NOMO-1 (cell line): ENCODE measurements around the gene PAX7.

ENCODE experiments used
- DNase-seq, 2 experiments: peaks; one replicate each; lab custom pipeline; 2025; ENCODE audit not compliant: unreplicated experiment in 2 of 2; lab: John Stamatoyannopoulos, UW

Gene PAX7

DNA sequence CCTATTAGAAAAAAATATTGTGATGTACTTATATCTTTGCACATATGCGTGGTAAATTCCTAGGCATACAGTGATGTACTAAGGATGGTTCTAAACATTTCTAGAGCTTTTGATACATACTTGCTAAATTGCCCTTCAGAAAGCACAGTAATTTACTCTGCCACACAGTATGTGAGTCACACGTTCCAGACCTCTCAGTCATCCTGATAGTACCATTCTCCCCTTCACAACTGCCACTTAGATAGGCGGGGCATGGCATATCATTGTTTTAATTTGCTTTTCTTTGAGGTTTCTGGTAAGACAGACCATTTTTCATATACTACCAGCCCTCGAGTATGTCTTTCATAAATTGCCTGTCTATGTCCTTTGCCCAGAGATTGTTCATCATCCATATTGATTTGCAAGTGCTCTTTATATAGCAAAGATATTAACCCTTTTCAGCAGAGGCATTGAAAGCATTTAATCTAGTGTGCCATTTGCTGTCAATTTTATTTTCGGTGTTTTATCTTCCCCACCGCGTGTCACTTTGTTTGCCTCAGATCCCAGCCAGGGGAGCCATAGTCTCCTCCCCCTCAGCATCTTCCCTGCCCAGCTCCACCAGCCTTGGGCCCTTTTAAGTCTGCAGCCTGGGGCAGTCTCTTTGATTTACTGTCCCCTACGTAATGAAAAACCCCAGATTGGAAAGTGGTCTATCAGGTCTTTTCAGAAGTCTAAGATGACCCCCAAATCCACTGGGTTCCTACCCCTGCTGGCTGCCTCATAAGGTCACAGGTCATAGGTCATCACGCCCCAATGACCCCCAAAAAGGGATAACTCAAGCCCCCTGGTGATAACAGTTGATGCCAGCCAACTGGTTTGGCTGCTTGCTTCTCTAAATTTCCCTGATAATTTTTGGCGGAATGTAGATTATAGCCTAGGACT, 11.8 kb upstream of the PAX7 start:
- DNase-seq: no peak

DNA sequence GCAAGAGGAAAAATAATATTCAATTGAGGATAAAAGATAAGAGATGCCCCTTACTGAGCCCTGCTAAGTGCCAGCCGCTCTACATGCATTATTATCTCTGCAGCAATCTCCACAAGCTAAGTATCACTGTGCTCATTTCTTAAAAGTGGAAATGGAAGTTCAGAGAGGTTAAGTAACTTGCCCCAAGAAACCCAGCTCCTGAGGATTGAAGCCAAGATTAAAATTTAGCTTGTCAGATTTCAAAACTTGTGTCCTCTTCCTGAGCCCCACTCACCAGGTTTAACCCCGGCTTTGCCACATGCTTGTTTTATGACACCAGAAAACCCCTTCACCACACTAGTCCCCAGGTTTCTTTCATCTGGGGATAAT, 11.2 kb upstream of the PAX7 start:
- DNase-seq: no peak

DNA sequence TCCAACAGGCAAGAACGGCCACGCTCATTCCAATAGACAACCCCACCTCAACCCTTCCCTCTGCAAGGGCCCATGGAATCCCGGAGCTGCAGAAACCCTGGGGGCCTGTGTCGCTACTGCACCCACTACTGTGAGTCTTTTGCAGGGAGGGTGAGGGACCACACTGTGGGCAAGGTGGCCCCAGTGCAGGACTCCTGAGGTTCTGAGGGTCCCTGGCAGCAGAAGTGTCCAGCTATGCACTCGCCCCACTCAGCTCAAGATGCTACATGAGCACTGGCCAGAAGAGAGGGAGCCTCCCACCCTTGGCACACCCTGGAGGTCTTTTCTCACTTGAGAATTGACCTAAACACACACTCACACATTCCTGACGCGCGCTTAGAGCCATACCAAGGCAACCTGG, 2.1 kb upstream of the PAX7 start:
- no peak for DNase-seq

DNA sequence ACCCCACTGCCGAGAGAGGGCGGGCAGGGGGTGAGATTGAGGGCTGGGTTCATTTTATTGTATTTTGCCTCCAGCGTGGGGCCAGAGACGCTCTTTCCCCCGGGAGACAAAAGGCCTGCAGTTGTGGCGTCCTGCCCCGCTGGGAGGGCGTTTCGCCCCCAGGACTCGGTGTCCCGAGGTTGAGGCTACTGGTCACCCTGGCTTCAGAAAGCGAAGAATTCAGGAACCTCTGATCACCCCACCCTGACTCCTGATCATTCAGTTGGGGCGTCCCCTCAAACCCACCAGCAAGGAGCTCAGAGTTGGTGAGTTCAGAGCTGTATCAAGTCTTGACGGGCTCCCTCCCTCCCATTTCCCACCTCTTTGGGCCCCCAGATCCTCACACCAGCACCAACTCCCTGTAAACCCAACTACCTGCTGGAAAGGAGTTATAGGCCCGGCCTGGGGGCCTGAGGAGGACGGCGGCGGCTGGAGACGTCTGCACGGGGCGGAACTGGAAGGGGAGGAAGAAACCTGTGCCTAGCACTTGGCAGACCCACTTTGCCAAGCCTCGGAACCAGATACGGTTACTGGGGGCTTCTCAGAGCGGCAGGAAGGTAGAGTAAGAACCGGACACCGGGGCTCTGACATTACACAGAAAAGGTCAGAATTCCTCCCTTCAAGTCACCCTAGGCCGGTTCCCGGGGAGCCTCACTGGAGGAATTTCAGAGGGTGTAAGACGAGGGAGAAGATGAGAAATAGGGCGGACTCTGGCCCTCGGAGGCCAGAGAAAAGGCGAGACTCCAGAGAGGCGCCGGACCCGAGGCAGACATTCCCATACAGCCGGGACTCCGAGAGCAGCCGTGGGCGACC, 761 bp upstream of the PAX7 start:
- DNase-seq: no peak

DNA sequence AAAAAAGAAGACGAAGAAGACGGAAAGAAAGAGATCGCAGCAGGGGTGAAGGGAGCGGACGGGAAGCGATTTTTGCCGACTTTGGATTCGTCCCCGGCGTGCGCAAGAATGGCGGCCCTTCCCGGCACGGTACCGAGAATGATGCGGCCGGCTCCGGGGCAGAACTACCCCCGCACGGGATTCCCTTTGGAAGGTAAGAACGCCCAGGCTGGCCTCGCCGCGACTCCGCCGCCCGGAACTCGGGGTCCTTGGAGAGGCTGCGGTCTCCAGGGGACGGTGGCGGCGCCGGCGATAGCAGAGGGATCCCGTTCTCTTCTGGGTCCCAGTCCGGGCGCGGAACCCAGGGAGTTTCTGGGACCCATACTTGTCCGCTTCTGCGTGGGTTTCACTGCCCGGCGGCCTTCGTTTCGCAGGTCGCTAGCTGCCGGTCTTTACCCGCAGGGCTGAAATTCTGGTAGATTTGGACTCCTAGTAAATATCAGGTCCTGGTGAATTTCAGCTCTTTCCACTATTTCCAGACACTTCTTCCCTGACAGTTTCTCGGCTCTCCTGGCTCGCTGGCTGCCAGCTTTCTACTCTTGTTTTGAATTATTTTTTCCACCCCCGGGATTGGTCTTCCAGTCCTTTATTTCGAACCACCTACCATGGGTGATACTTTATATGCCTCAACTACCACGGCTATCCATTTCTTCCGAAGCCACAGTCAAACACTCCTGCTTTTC, 1.0 kb downstream of the PAX7 start:
- DNase-seq: no peak

DNA sequence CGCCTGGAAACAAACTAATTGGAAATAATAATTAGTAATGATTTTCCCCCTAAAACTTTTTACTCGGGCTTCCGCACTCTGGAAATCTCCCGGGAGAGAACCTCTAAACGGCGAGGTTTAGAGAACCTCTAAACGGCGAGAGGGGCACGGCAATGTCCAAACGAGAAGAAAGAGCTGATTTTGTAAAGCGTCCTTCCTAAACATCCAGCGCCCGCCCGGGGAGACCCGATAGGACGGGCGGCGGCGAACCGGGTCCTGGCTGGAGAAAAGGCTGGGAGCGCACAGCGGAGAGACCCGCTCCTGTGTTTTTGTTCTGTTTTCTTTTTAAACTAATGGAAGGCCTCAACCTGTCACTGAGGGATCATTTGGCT, 1.6 kb downstream of the PAX7 start:
- no peak for DNase-seq

DNA sequence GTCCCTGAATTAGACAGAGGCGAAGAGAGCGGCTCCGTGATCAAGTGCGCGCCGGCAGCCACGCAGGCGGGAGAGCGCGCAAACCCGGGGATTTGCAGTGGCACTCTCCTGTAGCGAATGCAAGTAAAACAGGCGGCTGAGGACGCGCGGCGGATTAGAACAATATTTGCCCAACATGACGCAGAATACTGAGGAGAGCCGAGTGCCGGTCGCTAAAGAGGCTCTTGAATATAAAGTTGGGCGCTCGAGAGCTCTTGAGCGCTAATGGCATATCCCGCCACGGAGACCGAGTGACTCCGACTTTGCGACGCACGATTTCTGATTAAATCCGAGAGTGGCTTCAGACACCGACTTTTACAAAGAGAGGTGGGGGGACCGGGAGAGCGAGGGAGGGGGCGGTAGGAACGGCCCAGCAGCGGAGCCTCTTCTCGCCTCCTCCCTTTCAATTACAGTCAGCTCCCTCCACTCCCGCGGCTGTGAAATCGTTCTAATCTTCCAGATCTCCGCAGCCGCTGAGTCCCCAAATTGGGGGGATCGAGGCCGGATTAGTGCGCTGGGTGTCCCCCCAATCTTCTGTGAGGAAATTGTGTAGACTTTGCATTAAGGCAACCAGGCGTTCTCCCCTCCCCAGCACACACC, 2.3 kb downstream of the PAX7 start:
- no peak for DNase-seq

DNA sequence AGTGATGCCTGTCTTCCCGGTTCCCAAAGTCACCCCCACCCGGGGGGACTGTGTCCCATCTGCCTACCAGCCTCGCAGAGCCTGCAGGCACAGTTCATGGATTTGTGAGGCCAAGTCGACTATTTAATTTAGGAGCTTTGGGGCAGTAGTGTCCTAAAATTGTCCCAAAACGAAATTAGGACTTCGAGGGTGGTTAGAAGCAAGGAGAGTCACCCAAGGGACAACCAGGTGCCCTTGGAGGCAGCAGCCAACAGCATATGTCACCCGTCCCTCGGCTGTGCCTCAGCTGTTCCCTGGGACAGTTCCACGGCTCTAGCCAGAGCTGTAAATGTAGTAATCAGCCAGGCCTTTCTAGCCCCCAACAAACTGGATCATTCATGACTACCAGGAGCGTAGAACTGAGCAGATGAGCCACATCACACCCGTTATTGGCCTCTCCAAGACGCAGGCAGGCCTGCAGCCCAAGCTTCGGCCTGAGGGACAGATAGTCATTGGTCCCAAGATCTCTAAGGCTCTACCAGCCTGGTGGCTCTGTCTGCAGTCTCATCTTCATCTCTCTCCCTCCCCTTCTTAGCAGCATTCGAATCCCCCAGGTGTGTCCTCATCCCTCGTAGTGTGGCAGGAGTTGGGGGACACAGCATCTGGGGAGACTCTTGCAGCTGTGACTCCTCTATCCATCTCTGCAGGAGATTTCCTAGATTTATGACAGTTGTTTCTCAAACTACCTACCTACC, 2.9 kb downstream of the PAX7 start:
- DNase-seq: no peak

DNA sequence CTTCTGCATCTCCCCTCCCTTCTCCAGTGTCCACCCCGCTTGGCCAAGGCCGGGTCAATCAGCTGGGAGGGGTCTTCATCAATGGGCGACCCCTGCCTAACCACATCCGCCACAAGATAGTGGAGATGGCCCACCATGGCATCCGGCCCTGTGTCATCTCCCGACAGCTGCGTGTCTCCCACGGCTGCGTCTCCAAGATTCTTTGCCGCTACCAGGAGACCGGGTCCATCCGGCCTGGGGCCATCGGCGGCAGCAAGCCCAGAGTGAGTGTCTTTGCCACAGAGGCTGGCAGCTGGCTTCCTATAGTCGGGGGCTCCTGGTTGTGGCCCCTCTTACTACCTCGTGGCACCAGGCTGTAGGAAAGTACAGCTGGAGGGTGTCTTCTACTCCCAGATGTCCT, 3.6 kb downstream of the PAX7 start:
- no peak for DNase-seq

DNA sequence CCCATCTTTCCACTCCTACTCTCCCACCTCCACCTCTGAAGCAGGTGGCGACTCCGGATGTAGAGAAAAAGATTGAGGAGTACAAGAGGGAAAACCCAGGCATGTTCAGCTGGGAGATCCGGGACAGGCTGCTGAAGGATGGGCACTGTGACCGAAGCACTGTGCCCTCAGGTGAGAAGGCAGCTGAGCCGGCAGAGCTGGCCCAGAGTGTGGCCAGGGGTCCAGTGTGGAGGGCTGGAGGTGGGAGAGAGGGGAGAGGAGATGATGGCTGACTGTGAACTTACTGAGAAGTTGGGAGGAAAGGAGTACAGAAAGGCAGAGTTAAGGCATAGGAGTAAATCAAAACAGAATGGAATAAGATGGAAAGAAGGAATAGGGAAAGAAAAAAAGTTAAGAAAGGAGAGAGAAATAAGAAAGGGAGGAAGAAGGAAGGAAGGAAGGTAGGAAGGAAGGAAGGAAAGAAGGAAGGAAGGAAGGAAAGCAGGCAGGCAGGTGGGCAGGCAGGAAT, 4.5 kb downstream of the PAX7 start:
- no peak for DNase-seq

DNA sequence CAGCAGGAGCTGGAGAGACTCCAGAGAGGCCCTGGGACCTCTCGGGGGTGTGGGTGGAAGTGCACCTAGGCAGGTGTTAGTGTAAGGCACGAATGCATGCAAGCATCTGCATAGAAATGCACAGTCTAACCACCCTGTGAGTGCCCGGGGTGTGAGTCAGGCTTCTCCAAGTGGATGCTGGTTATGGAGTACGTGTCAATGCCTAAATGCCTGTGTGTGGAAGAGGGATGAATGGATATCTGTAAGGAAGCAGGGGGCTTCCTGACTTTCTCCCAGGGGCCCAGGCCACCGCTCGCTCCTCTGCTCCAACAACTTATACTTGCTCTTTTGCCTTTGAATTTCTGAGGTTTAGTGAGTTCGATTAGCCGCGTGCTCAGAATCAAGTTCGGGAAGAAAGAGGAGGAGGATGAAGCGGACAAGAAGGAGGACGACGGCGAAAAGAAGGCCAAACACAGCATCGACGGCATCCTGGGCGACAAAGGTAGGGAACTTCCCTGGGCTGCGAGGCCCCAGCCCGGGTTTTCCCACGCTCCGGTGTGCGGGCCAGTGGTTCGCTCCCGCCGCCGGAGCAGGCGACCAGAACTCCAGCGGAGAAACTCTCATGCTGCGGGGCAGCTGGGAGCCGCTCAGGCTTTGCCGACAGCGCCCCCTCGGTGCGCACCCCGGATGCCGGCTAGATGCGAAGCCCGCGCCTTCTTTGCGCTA, 5.4 kb downstream of the PAX7 start:
- no peak for DNase-seq

DNA sequence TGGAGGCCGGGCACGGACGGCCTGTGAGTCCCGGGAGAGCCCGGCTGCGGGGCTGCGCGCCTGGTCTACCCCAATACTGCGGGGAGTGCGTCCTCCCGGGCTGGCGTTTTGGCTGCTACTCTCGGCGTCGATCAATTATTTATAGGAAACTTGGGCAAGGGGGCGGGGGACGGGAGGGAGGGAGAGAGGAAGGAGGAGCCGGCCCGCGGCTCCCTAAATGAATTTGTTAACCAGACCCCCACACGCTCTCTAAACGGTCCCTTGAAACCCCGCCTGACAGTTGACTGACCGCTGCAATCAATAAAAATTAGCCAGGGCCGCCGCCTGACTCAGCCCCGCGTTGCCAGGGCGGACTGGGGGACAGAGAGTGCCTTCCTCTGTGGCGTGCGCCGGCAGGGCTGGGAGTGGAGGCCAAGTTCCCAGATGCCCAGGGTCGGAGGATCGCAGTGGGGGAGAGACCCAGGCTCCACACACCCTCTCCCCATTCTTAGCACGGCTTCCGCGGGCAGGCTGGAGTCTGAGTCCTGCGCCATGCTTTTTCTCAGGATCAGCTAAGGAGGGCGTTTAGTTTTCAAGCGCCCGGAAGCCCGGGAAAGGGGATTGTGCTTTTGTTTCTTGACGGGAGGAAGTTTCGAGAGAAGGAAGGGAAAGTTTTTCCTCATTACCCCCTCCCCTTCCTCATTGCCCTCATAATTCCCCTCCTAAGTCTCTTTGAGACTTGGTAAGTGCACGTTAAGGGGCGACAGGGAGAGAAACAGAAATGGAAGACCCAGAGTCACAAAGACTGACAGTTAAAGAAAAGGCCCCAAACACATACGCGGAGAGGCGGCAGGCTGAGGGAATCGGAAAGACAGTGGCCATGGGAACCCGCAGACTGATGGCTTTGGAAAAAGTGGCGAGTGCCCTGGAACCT, 6.2 kb downstream of the PAX7 start:
- DNase-seq: no peak

DNA sequence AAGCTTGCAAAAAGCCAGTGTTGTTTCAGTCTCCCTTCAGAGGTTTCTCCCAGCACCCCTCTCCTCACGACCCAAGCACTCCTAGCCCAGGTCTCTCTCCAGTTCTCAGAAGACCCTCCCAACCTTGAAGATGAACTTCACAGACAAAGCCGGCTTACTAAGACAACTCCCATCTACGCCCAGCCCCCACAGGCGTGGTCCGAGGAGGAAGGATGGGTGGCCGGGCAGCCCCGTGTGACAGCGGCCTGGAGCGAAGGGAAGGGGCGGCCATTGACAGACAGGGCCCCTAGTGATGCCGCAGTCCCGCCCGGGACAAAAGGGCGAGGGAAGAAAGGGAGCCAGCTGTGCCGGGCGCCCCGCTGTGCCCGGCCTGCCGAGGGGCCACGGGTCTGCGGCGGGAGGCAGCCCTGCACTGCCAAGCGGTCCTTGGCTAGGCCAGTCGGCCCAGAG, 6.9 kb downstream of the PAX7 start:
- no peak for DNase-seq

DNA sequence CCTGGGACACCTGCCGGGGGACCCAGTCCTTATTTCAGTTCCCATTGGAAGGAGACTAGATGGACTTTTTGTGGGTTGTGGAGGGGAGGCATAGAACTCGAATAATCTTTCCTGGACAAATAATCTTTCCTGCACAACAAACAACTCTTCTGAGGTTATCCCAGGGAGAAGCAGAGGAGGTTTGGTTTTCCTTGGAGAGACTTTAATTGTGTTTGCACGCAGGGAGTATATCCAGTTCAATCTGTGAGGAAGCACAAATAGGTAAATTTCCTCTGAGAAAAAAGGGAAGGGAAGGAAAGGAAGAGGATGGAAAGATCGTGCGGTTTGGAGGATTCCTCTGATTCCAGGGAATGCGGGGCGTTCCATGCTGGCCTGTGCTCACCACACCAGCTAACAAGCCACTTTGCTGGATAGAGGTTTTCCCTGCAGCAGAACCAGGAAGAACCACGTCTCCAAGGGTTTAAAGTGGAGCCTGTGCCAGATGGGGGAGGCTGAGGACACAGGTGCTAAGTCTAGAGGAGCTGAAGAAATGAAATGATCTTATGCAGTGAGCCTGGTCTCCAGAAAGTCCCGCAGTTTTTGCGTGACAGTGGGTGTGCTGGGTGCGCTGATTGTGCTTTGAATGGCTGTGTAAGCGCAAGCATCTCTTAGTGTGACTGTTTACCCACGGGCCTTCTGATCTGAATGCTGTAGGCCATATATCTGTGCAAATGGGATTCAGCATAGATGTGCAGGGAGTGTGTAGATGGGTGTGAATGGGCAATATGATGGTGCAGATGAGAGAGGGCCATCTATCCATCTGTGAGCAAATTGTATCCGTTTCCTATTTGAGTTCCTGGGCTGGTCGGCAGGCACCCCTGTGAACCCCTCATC, 7.6 kb downstream of the PAX7 start:
- DNase-seq: no peak

DNA sequence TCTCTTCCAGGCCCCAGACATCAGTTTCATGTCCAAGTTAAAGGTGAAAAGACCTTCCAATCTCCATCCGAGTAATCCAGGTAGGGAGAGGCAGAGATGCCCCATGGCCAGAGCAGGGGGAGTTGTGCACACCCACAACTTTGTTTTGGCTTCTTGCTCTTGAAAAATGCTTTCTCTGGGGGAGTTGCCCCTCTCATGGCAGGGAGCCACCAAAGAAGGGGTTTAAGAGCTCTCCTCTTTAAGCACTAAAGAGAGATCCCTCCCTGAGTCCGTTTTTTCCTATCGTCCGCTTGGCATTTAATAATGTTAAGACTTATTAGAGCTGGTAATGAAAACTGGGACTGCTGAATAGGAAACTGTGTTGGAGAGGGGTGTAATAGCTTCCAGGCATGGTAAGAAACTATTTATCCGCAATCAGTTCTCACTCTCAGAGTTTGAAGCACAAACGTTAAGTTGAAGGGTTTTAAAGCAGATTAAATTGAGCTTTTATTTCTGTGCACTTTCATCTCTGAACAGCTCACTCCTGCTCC, 8.3 kb downstream of the PAX7 start:
- no peak for DNase-seq

DNA sequence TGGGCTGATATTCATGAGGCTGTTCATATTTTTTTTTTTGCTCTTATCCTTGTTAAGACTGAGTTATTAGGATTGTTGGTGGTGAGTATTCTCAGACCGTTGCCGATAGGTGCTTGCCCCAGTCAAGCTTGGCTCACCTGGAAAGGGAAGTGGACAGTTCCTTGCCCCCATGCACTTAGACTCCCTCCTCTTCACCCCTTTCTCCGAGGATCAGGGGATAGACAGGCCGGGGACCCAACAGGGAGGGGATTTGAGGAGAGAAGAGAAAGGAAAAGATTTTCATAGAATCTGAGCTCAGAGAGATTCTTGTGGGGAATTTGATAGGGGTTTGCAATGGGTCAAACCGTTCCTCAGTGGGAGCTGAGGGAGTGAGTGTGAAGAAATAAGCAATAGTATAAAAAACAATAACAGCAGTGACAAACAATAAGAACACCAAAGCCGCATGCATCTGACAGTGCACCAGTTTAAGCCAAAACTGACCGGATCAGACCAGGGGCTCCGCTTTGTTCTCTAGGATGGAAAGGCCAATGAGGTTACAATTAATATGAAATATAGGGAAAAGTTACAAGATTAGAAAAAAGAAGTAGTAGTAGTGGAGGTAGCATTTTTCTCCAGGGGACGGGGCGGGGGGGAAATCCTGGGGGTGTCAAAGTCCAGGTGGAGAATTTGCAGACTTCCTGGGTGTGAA, 8.9 kb downstream of the PAX7 start:
- no peak for DNase-seq
